PFSK-1 (cell line): ENCODE data around the gene SLC15A1.

ENCODE experiments used
- FOXP2 ChIP-seq: optimal IDR thresholded peaks from 2 replicates; pipeline ENCODE3; 2011; ENCODE audit warnings: borderline replicate concordance, control low read depth, inconsistent platforms; ENCODE audit not compliant: insufficient read depth; ENCODE audit errors: extremely low read length, extremely low read depth
- POLR2AphosphoS5 ChIP-seq: IDR thresholded peaks from 2 replicates; pipeline ENCODE4 v1.6.1; 2012; ENCODE audit warnings: low read depth, mild to moderate bottlenecking, control low read depth, low read length, moderate library complexity
- REST ChIP-seq, 2 experiments: IDR thresholded peaks; 2 replicates each; pipeline versions ENCODE4 v1.6.1 to v1.8.0; 2011 to 2012; ENCODE audit warnings: low read depth in 2 of 2, low read length in 2 of 2, control low read depth in 1 of 2, inconsistent platforms in 1 of 2, mild to moderate bottlenecking in 1 of 2, moderate library complexity in 1 of 2; ENCODE audit not compliant: insufficient read depth in 1 of 2
- SIN3A ChIP-seq: IDR thresholded peaks from 2 replicates; pipeline ENCODE4 v1.6.1; 2012; ENCODE audit warnings: mild to moderate bottlenecking, low read length, moderate library complexity, borderline replicate concordance; ENCODE audit not compliant: insufficient read depth
- TAF1 ChIP-seq: IDR thresholded peaks from 2 replicates; pipeline ENCODE4 v1.6.1; 2012; ENCODE audit warnings: low read length, control low read depth, borderline replicate concordance; ENCODE audit not compliant: insufficient read depth

The SLC15A1 gene

DNA sequence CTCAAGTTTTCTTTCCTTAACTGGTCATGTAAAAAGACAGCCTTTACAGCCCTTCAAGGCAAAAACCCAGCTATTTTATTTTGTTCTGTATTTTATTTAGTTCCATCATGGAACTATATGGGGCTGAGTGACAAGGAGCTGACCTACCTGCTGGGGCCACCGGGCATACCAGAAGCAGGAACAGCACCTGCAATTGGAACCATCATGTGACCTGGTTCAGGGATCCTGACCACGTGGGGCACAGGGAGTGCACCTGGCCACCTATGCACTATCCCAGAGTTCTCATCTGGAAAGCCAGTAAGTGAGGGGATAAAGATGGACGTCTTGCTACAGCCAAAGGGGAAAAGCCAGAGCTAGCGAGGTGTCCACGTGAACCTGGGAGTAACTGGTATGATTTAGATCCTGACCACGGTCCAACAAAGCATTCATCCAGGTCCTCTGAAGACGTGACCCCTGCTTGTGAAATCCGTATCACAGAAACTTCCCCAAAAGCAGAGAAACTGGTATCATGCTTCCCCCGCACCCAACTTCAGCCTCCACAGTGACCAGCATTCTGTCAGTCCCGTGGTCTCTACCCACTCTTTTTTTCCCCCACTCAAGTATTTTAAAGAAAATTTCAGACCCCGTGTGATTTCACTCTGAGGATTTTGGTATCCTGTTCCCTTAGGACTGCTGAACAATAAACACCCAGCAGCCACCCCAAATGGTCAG lies 40.5 kb upstream of the SLC15A1 start:
- TF ChIP-seq POLR2AphosphoS5 (no peak), TAF1 (no peak), SIN3A (no peak), FOXP2 (no peak), REST (IDR thresholded peaks at IDR 0.05; ENCODE audit: insufficient read depth in 1 of 2, low read depth in 2 of 2, low read length in 2 of 2) (no peak)

- TF ChIP-seq REST (IDR thresholded peaks at IDR 0.05; ENCODE audit: insufficient read depth in 1 of 2, low read depth in 2 of 2, low read length in 2 of 2): no peak
Measured at GRCh38 chr13:98792321-98792720, 39.8 kb upstream of the SLC15A1 start.

- TF ChIP-seq SIN3A (no peak), TAF1 (no peak), REST (IDR thresholded peaks at IDR 0.05; ENCODE audit: insufficient read depth in 1 of 2, low read depth in 2 of 2, low read length in 2 of 2) (no peak), POLR2AphosphoS5 (no peak), FOXP2 (no peak)
Measured at GRCh38 chr13:98791611-98792010, 39.1 kb upstream of the SLC15A1 start.

DNA sequence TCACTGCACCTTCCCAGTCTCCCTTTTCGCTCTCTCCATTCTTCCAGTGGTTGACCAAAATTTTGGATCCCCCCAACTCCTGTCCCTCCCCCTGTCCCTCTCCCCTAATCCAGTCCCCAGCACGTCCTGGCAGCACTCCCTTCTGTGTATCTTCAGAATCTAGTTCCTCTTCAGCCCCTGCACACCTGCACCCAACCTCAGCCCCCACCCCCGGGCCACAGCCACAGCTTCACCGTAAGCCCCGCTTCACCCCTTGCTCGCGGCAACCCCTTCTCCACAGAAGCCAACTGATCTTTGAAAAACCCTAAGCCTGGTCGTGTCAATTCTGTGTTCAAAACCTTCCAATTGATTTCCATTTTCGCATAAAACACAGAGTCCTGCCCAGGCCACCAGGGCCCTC lies 35.5 kb upstream of the SLC15A1 start:
- TF ChIP-seq POLR2AphosphoS5: no peak
- no peak for TF ChIP-seq TAF1
- no peak for TF ChIP-seq FOXP2
- TF ChIP-seq SIN3A: no peak
- no peak for TF ChIP-seq REST (IDR thresholded peaks at IDR 0.05; ENCODE audit: insufficient read depth in 1 of 2, low read depth in 2 of 2, low read length in 2 of 2)

DNA sequence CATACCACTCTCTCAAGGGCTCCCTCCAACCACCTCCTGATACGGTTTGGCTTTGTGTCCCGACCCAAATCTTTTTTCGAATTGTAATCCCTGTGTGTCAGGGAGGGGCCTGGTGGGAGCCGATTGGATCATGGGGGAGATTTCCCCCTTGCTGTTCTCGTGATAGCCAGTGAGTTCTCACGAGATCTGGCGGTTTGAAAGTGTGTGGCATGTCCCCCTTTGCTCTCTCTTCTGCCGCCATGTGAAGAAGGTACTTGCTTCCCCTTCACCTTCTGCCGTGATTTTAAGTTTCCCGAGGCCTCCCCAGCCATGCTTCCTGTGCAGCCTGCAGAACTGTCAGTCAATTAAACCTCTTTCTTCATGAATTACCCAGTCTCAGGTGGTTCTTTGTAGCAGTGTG lies 34.7 kb upstream of the SLC15A1 start:
- TF ChIP-seq FOXP2 (no peak), TAF1 (no peak), POLR2AphosphoS5 (no peak), REST (IDR thresholded peaks at IDR 0.05; ENCODE audit: insufficient read depth in 1 of 2, low read depth in 2 of 2, low read length in 2 of 2) (no peak), SIN3A (no peak)
